ENCODE results near the gene BORA.

DNA sequence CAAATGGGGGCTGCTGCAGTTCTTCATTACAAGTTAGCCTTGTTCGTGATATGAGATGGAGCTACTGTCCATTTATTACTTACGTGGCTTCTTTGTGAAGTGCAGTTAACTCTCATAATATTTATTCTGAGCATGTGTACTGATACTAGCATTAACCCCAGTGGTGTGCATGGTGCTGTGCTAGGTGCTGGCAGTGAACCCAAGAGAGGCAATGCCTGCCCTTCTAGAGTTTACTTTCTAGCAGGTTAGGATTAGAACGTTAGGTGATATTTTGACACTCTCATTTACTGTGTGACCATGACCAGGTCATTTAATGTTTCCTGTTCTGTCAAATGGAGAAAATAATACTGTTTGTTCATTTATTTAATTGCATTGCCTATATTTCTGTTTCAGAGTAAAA lies 71.1 kb downstream of the BORA start:
- TF ChIP-seq, protein P1, sequence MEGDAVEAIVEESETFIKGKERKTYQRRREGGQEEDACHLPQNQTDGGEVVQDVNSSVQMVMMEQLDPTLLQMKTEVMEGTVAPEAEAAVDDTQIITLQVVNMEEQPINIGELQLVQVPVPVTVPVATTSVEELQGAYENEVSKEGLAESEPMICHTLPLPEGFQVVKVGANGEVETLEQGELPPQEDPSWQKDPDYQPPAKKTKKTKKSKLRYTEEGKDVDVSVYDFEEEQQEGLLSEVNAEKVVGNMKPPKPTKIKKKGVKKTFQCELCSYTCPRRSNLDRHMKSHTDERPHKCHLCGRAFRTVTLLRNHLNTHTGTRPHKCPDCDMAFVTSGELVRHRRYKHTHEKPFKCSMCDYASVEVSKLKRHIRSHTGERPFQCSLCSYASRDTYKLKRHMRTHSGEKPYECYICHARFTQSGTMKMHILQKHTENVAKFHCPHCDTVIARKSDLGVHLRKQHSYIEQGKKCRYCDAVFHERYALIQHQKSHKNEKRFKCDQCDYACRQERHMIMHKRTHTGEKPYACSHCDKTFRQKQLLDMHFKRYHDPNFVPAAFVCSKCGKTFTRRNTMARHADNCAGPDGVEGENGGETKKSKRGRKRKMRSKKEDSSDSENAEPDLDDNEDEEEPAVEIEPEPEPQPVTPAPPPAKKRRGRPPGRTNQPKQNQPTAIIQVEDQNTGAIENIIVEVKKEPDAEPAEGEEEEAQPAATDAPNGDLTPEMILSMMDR (IDR thresholded peaks at IDR 0.05), result no peak
- TF ChIP-seq POLR2A (IDR thresholded peaks at IDR 0.05), result no peak
